ENCODE data around the gene SERINC5. TPM values are rescaled to one million over a fixed set of nuclear protein-coding genes. Genes with fewer than 3 reads are reported as not detected.

The SERINC5 gene
- total and polyA plus RNA-seq, 7 donors, result 0.70 to 8.6 (median 2.7) TPM

GRCh38 chr5:80127116-80127552 is 128.7 kb downstream of the SERINC5 start:
- intact Hi-C loops (cut with DNase I), result no loop called here
- no peaks in the 10 kb centered on the region for H3K36me3 ChIP-seq (ENCODE audit: insufficient read depth in 1 of 2, low read depth in 1 of 2)

GRCh38 chr5:80125962-80126480 is 129.8 kb downstream of the SERINC5 start:
- intact Hi-C loops (cut with DNase I), result no loop called here
- 57 to 73% (median 72%) methylated on average over 4 of the region's 4 CpGs for WGBS, 3 donors
- Histone ChIP-seq H3K4me3 (no peak overlapping the region), H3K27me3 (ENCODE audit: insufficient read depth in 3 of 3, low read length in 2 of 3) (no peaks in the 10 kb centered on the region), H3K4me1 (no peaks in the 10 kb centered on the region), H3K27ac (no peak overlapping the region), H3K9me3 (no peaks in the 10 kb centered on the region), H3K36me3 (ENCODE audit: insufficient read depth in 1 of 2, low read depth in 1 of 2) (no peaks in the 10 kb centered on the region)
- TF ChIP-seq CTCF (IDR thresholded peaks at IDR 0.05), result no peak
- DNase-seq (no peak), ATAC-seq (peak in 2 of 4 donors; percentile 16 to 40)

More at GRCh38 chr5:80127116-80127552, 128.7 kb downstream of the SERINC5 start:
- DNase-seq (no peak), ATAC-seq (peak in 2 of 4 donors; percentile 33 to 42)
- H3K9me3 ChIP-seq, result no peaks in the 10 kb centered on the region
- 79 to 95% (median 94%) methylated on average over 4 of the region's 4 CpGs for WGBS, 3 donors
- H3K27me3 ChIP-seq (ENCODE audit: insufficient read depth in 3 of 3, low read length in 2 of 3), result no peaks in the 10 kb centered on the region
- no peak overlapping the region for H3K4me3 ChIP-seq
- TF ChIP-seq CTCF (IDR thresholded peaks at IDR 0.05), result no peak
- H3K4me1 ChIP-seq, result no peaks in the 10 kb centered on the region
- no peak overlapping the region for H3K27ac ChIP-seq

- Histone ChIP-seq H3K4me1 (no peaks in the 10 kb centered on the region), H3K36me3 (ENCODE audit: insufficient read depth in 1 of 2, low read depth in 1 of 2) (no peaks in the 10 kb centered on the region), H3K9me3 (no peaks in the 10 kb centered on the region), H3K4me3 (no peak overlapping the region), H3K27ac (no peak overlapping the region), H3K27me3 (ENCODE audit: insufficient read depth in 3 of 3, low read length in 2 of 3) (no peaks in the 10 kb centered on the region)
- ATAC-seq (no peak), DNase-seq (no peak)
- no peak for TF ChIP-seq CTCF (IDR thresholded peaks at IDR 0.05)
- 84 to 92% (median 87%) methylated on average over 11 of the region's 11 CpGs for WGBS, 3 donors
- intact Hi-C loops (cut with DNase I), result no loop called here
Measured at GRCh38 chr5:80125022-80125961, 130.6 kb downstream of the SERINC5 start.

- no peaks in the 10 kb centered on the region for H3K27me3 ChIP-seq (ENCODE audit: insufficient read depth in 3 of 3, low read length in 2 of 3)
- no peaks in the 10 kb centered on the region for H3K4me1 ChIP-seq
- no peaks in the 10 kb centered on the region for H3K36me3 ChIP-seq (ENCODE audit: insufficient read depth in 1 of 2, low read depth in 1 of 2)
- DNase-seq (no peak), ATAC-seq (no peak)
- intact Hi-C loops (cut with DNase I), result no loop called here
- no peak overlapping the region for H3K27ac ChIP-seq
- 81 to 94% (median 81%) methylated on average over 9 of the region's 9 CpGs for WGBS, 3 donors
- no peak overlapping the region for H3K4me3 ChIP-seq
- TF ChIP-seq CTCF (IDR thresholded peaks at IDR 0.05), result no peak
- H3K9me3 ChIP-seq, result no peaks in the 10 kb centered on the region
Measured at GRCh38 chr5:80124121-80124918, 131.5 kb downstream of the SERINC5 start.

All from psoas muscle (tissue), 8 donors.